Medulla oblongata (tissue), 1 donor: ENCODE data around the gene RFX5.
A peak's percentile ranks its signal among the peaks of the same experiment; 100 is the strongest.

Source experiments
- DNase-seq: peaks from one replicate; pipeline ENCODE4 v3.0.0-alpha.2; 2015; ENCODE audit errors: extremely low spot score

The RFX5 gene

GRCh38 chr1:151325231-151325630 is 21.8 kb downstream of the RFX5 start:
- DNase-seq: no peak

- DNase-seq: no peak
Measured at GRCh38 chr1:151324390-151324930, 22.6 kb downstream of the RFX5 start.

GRCh38 chr1:151318975-151319374 is 28.1 kb downstream of the RFX5 start:
- no peak for DNase-seq

- DNase-seq: no peak
Measured at GRCh38 chr1:151315565-151316235, 31.4 kb downstream of the RFX5 start.

- peak; percentile 98 for DNase-seq
Measured at GRCh38 chr1:151314137-151314875, 32.7 kb downstream of the RFX5 start.

GRCh38 chr1:151313501-151313900 is 33.6 kb downstream of the RFX5 start:
- no peak for DNase-seq

GRCh38 chr1:151312826-151313225 is 34.2 kb downstream of the RFX5 start:
- no peak for DNase-seq

- DNase-seq: no peak
Measured at GRCh38 chr1:151312411-151312810, 34.6 kb downstream of the RFX5 start.

GRCh38 chr1:151311589-151312331 is 35.3 kb downstream of the RFX5 start:
- DNase-seq: no peak

- DNase-seq: no peak
Measured at GRCh38 chr1:151311011-151311410, 36.0 kb downstream of the RFX5 start.

- DNase-seq: no peak
Measured at GRCh38 chr1:151309811-151310323, 37.2 kb downstream of the RFX5 start.

GRCh38 chr1:151294742-151295462 is 52.1 kb downstream of the RFX5 start:
- DNase-seq: peak; percentile 91

GRCh38 chr1:151293093-151293492 is 54.0 kb downstream of the RFX5 start:
- DNase-seq: no peak

GRCh38 chr1:151292207-151293030 is 54.6 kb downstream of the RFX5 start:
- no peak for DNase-seq

GRCh38 chr1:151290709-151291303 is 56.2 kb downstream of the RFX5 start:
- DNase-seq: no peak
